CD4-positive, alpha-beta T cell (primary cell): ENCODE results near the gene ATP1B2. TPM values are rescaled to one million over a fixed set of nuclear protein-coding genes. Genes with fewer than 3 reads are reported as not detected.
A peak's percentile ranks its signal among the peaks of the same experiment; 100 is the strongest.

Experiments used
- ATAC-seq: fragments of 200-7000 bp; cut with Tn5 transposase; one replicate; pipeline ENCODE4 v1.10.0; 2022; ENCODE audit warnings: mild to moderate bottlenecking; ENCODE audit not compliant: poor library complexity
- CTCF ChIA-PET: fragments of 350-600 bp; sonication (Branson Sonifier 250); formaldehyde crosslinking; loops from one replicate; lab custom pipeline; 2021; ENCODE audit warnings: antibody characterized with exemption, inconsistent platforms; lab: Charles Lee
- POLR2A ChIA-PET: fragments of 350-600 bp; sonication (Branson Sonifier 250); formaldehyde crosslinking; loops from one replicate; lab custom pipeline; 2021; ENCODE audit warnings: antibody characterized with exemption, inconsistent platforms; lab: Charles Lee
- DNase-seq, 14 experiments: peaks; one replicate each; pipeline ENCODE4 v3.0.0-alpha.2; 2013 to 2020; ENCODE audit warnings: mixed read lengths in 2 of 14
- H3K27ac ChIP-seq, 2 donors: one replicate each; pipeline versions ENCODE4 v1.5.1 to v1.7.0; 2013; ENCODE audit warnings: low read length in 2 of 2, low read depth in 1 of 2, mild to moderate bottlenecking in 1 of 2
- H3K27me3 ChIP-seq, 2 experiments: 1 replicate in 1 of 2; 2 replicates in 1 of 2; pipeline versions ENCODE4 v1.6.1 to v1.7.0; 2013; ENCODE audit warnings: low read length in 2 of 2, control low read depth in 1 of 2, mild to moderate bottlenecking in 1 of 2, moderate library complexity in 1 of 2; ENCODE audit not compliant: insufficient read depth in 2 of 2, control insufficient read depth in 1 of 2
- H3K36me3 ChIP-seq: one replicate; pipeline ENCODE4 v1.6.1; 2013; ENCODE audit warnings: low read length, control low read depth; ENCODE audit not compliant: insufficient read depth
- H3K4me1 ChIP-seq: one replicate; pipeline ENCODE4 v1.6.1; 2013; ENCODE audit warnings: low read length, control low read depth; ENCODE audit not compliant: insufficient read depth
- H3K4me3 ChIP-seq: one replicate; pipeline ENCODE4 v1.5.1; 2013; ENCODE audit warnings: mild to moderate bottlenecking, low read length, moderate library complexity
- H3K9me3 ChIP-seq, 2 experiments: 1 replicate in 1 of 2; 2 replicates in 1 of 2; pipeline versions ENCODE4 v1.6.1 to v1.7.0; 2013; ENCODE audit warnings: low read length in 2 of 2, mild to moderate bottlenecking in 2 of 2, control low read depth in 1 of 2, moderate library complexity in 1 of 2; ENCODE audit not compliant: control insufficient read depth in 1 of 2, insufficient read depth in 1 of 2
- H3K27ac Mint-ChIP-seq: one replicate; pipeline ENCODE4 v1.8.0; 2020; ENCODE audit warnings: mixed read lengths
- H3K27me3 Mint-ChIP-seq: one replicate; pipeline ENCODE4 v1.8.0; 2021; ENCODE audit warnings: mixed read lengths
- H3K36me3 Mint-ChIP-seq: one replicate; pipeline ENCODE4 v1.8.0; 2021; ENCODE audit warnings: low read depth, mixed read lengths
- H3K4me1 Mint-ChIP-seq: one replicate; pipeline ENCODE4 v1.8.0; 2021; ENCODE audit warnings: low read depth, mixed read lengths
- H3K4me3 Mint-ChIP-seq: one replicate; pipeline ENCODE4 v1.8.0; 2020; ENCODE audit warnings: mild to moderate bottlenecking, mixed read lengths
- H3K9me3 Mint-ChIP-seq: one replicate; pipeline ENCODE4 v1.8.0; 2020; ENCODE audit warnings: mixed read lengths
- intact Hi-C, 2 experiments: fragments of 100-400 bp; cut with DNase I in 1 of 2; cut with micrococcal nuclease in 1 of 2; formaldehyde crosslinking; loops; one replicate each; pipeline versions ENCODE4 v1.15.1 to v1.9.0; 2023 to 2025; cut with DNase I, micrococcal nuclease
- polyA plus RNA-seq, 2 donors: library from polyadenylated mRNA; unstranded; fragments of 120-200 nt; gene quantifications; one replicate each; pipeline ENCODE4 v1.2.1, GENCODE V29; 2013
- total RNA-seq, 174 experiments: library from RNA in 2 of 174; stranded (reverse) in 2 of 174; gene quantifications; one replicate each; pipeline ENCODE4 v1.2.3 and lab custom pipeline; 2021 to 2026
- TF ChIP-seq, protein P1 (sequence below): fragments of 200-600 bp; IDR thresholded peaks from one replicate; pipeline ENCODE4 v1.8.0; 2022; ENCODE audit warnings: antibody characterized with exemption, mild to moderate bottlenecking

Gene ATP1B2
- total RNA-seq (under 1 TPM; 0.17 to 0.69 TPM), total RNA-seq (lab: John Stamatoyannopoulos, UW) (0 to 1.2 (median 0.07) reads per million in 172 experiments)
- polyA plus RNA-seq (2013, experiment 1 of 2), result 0.09 TPM
- polyA plus RNA-seq (2013, experiment 2 of 2), result 0.71 TPM

DNA sequence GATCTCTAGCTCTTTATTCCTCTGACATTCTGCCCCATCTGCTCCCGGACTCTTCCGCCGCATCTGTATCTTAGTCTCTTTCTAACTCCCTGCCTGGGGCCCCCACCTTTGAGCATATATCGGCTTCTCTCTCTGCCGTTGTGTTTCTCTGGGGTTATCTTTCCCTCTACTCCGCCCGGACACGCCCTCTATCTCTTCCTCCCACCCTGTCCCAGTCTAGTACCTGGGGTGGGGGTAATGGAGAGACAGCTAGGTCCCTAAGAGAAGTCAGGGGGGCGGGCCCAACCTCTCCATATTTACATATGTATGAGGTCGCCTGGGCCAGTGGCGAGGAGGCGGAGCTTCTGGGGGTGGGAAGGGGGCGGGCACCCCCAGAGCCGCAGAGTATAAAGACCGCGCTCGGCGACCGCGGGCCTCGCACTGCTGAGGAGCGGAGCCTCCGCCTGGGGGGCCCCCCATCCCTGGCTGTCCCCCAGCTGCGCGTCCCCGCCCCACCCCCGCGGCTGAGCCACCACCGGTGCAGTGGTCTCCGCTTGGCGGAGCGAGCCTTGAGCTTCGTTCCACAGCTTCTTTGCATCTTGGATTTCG is at the start of gene ATP1B2:
TSS of gene ATP1B2 (plus strand) at position 418 of the 588 bp plus-strand sequence. CDS start 593 bp downstream, outside the sequence.
- H3K36me3 Mint-ChIP-seq, result no peaks in the 10 kb centered on the region
- H3K4me3 Mint-ChIP-seq, result peak within 1 kb of the TSS; percentile 85
- ChIA-PET CTCF (interaction anchor here (1.3 to 4.1 kb wide), 3 partner anchors 18 to 38 kb away, joined by 7 to 21 read pairs (median 8); partner anchors contain the start of genes FXR2, TP53 and WRAP53), POLR2A (interaction anchor here (0.7 to 3.4 kb wide), 10 partner anchors 9 to 785 kb away, joined by 3 to 78 read pairs (median 6); partner anchors contain the start of genes FXR2, MPDU1, NDEL1 and RNF227)
- Histone ChIP-seq H3K9me3 (peaks cover 0 to 8% of the 10 kb centered on the region in 2 experiments), H3K36me3 (no peaks in the 10 kb centered on the region), H3K4me1 (peaks cover 23% of the 10 kb centered on the region), H3K27ac (no peak within 1 kb of the TSS), H3K27me3 (peaks cover 27 to 43% of the 10 kb centered on the region in 2 experiments), H3K4me3 (peak within 1 kb of the TSS; percentile 52)
- H3K4me1 Mint-ChIP-seq, result peaks cover 22% of the 10 kb centered on the region
- peak; percentile 94 for ATAC-seq
- H3K27ac Mint-ChIP-seq, result no peak within 1 kb of the TSS
- peak; percentile 56 to 88 (median 69) for DNase-seq
- no peaks in the 10 kb centered on the region for H3K9me3 Mint-ChIP-seq
- TF ChIP-seq, protein P1, sequence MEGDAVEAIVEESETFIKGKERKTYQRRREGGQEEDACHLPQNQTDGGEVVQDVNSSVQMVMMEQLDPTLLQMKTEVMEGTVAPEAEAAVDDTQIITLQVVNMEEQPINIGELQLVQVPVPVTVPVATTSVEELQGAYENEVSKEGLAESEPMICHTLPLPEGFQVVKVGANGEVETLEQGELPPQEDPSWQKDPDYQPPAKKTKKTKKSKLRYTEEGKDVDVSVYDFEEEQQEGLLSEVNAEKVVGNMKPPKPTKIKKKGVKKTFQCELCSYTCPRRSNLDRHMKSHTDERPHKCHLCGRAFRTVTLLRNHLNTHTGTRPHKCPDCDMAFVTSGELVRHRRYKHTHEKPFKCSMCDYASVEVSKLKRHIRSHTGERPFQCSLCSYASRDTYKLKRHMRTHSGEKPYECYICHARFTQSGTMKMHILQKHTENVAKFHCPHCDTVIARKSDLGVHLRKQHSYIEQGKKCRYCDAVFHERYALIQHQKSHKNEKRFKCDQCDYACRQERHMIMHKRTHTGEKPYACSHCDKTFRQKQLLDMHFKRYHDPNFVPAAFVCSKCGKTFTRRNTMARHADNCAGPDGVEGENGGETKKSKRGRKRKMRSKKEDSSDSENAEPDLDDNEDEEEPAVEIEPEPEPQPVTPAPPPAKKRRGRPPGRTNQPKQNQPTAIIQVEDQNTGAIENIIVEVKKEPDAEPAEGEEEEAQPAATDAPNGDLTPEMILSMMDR, result no peak
- peaks cover 62% of the 10 kb centered on the region for H3K27me3 Mint-ChIP-seq
- intact Hi-C loops, result loop anchor here (1.0 to 5.0 kb wide), 2 partner anchors 35 to 37 kb away; partner anchors contain the start of genes TP53 (in 1 of the 2) and WRAP53 (in 1 of the 2)

DNA sequence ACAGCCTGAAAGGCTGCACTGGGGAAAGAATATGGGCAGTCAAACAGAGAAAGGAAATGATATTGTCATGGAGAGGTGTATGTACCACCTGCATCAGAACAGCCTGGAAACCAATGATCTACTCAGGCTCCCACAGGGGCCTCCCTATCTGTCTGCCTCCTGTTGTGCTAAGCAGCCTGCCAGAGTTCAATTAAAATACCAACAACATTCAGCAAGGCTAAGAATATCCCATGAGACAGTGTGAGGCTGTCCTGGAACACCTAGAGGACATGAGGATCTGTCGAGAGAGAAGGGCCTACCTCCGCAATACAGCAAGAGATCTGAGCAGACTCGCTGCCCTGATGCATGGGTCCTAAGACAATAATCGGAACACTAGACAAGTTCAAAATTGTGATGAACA is 44.4 kb upstream of the ATP1B2 start:
- Mint-ChIP-seq H3K27me3 (no peaks in the 10 kb centered on the region), H3K4me3 (no peak overlapping the region), H3K36me3 (peaks cover 65% of the 10 kb centered on the region), H3K4me1 (peaks cover 28% of the 10 kb centered on the region), H3K27ac (no peak overlapping the region), H3K9me3 (no peaks in the 10 kb centered on the region)
- peaks cover 45% of the 10 kb centered on the region for H3K36me3 ChIP-seq
- H3K4me1 ChIP-seq, result no peaks in the 10 kb centered on the region
- no peak overlapping the region for H3K27ac ChIP-seq
- no peaks in the 10 kb centered on the region for H3K27me3 ChIP-seq
- TF ChIP-seq, protein P1, result no peak
- DNase-seq, result no peak
- POLR2A ChIA-PET, result no interaction called here
- ATAC-seq, result no peak
- H3K4me3 ChIP-seq, result no peak overlapping the region
- intact Hi-C loops, result no loop called here
- no peaks in the 10 kb centered on the region for H3K9me3 ChIP-seq
- CTCF ChIA-PET, result no interaction called here

- CTCF ChIA-PET, result interaction anchor here (2.3 kb wide), 1 partner anchor 77 kb away, joined by 9 read pairs; the partner anchor contains the start of gene TP53
- Histone ChIP-seq H3K4me1 (peaks cover 34% of the 10 kb centered on the region), H3K9me3 (no peaks in the 10 kb centered on the region), H3K4me3 (no peak overlapping the region), H3K27me3 (no peaks in the 10 kb centered on the region), H3K27ac (no peak overlapping the region), H3K36me3 (peaks cover 11% of the 10 kb centered on the region)
- POLR2A ChIA-PET, result interaction anchor here (0.6 to 2.2 kb wide), 4 partner anchors 27 to 126 kb away, joined by 3 to 7 read pairs (median 3); partner anchors contain the start of genes MPDU1 and POLR2A
- intact Hi-C loops, result loop anchor here in 1 of 2 experiments (2.0 kb wide), 1 partner anchor 20 kb away; the partner anchor contains the start of gene SOX15
- ATAC-seq (no peak), DNase-seq (no peak)
- Mint-ChIP-seq H3K4me1 (peaks cover 59% of the 10 kb centered on the region), H3K27me3 (no peaks in the 10 kb centered on the region), H3K4me3 (peak overlapping the region; percentile 56), H3K36me3 (peaks cover 49% of the 10 kb centered on the region), H3K9me3 (no peaks in the 10 kb centered on the region), H3K27ac (no peak overlapping the region)
- TF ChIP-seq, protein P1, result no peak
These were observed 40.1 kb upstream of the ATP1B2 start for GRCh38 chr17:7610641-7611040.
